Measurements from ENCODE around the gene PSEN2. TPM values are rescaled to one million over a fixed set of nuclear protein-coding genes. Genes with fewer than 3 reads are reported as not detected.

PSEN2 gene
- total RNA-seq, 2 experiments from 2014 or later, result 2.5 to 6.2 TPM

- Mint-ChIP-seq H3K9me3 (no peaks in the 10 kb centered on the region), H3K27me3 (peaks cover 9% of the 10 kb centered on the region), H3K4me1 (ENCODE audit: low read depth) (peaks cover 9% of the 10 kb centered on the region), H3K4me3 (no peak overlapping the region), H3K27ac (no peak overlapping the region), H3K36me3 (ENCODE audit: low read depth) (no peaks in the 10 kb centered on the region)
- no peak for DNase-seq
- CTCF ChIA-PET, result no interaction called here
- ATAC-seq, result no peak
- TF ChIP-seq CTCF (IDR thresholded peaks at IDR 0.05), result no peak
- intact Hi-C loops (cut with micrococcal nuclease), result no loop called here
- POLR2A ChIA-PET, result interaction anchor here (1.3 to 1.9 kb wide), 2 partner anchors 8 to 63 kb away, joined by 4 to 8 read pairs; no protein-coding TSS in a partner anchor
Measured at GRCh38 chr1:226875641-226876295, 5.4 kb downstream of the PSEN2 start.

GRCh38 chr1:226877669-226878068 is 7.3 kb downstream of the PSEN2 start:
- Mint-ChIP-seq H3K4me3 (no peak overlapping the region), H3K27me3 (no peaks in the 10 kb centered on the region), H3K9me3 (no peaks in the 10 kb centered on the region), H3K36me3 (ENCODE audit: low read depth) (peaks cover 2% of the 10 kb centered on the region), H3K27ac (no peak overlapping the region), H3K4me1 (ENCODE audit: low read depth) (peaks cover 16% of the 10 kb centered on the region)
- intact Hi-C loops (cut with micrococcal nuclease), result no loop called here
- no peak for TF ChIP-seq CTCF (IDR thresholded peaks at IDR 0.05)
- no peak for DNase-seq
- CTCF ChIA-PET, result no interaction called here
- POLR2A ChIA-PET, result interaction anchor here (0.6 kb wide), 1 partner anchor 1447 kb away, joined by 3 read pairs; no protein-coding TSS in a partner anchor
- ATAC-seq, result no peak

GRCh38 chr1:226880372-226881287 is 10.2 kb downstream of the PSEN2 start:
- POLR2A ChIA-PET, result interaction anchor here (1.2 to 2.4 kb wide), 2 partner anchors 9 to 59 kb away, joined by 3 to 9 read pairs; partner anchors contain the start of gene COQ8A
- Mint-ChIP-seq H3K4me3 (no peak overlapping the region), H3K36me3 (ENCODE audit: low read depth) (peaks cover 3% of the 10 kb centered on the region), H3K4me1 (ENCODE audit: low read depth) (peaks cover 44% of the 10 kb centered on the region), H3K27me3 (no peaks in the 10 kb centered on the region), H3K9me3 (no peaks in the 10 kb centered on the region), H3K27ac (peak overlapping the region; percentile 89)
- DNase-seq (no peak), ATAC-seq (no peak)
- no peak for TF ChIP-seq CTCF (IDR thresholded peaks at IDR 0.05)
- intact Hi-C loops (cut with micrococcal nuclease), result no loop called here
- CTCF ChIA-PET, result no interaction called here

GRCh38 chr1:226881515-226882185 is 11.2 kb downstream of the PSEN2 start:
- Mint-ChIP-seq H3K27ac (peak overlapping the region; percentile 89), H3K9me3 (no peaks in the 10 kb centered on the region), H3K4me3 (peak overlapping the region; percentile 65), H3K27me3 (no peaks in the 10 kb centered on the region), H3K36me3 (ENCODE audit: low read depth) (peaks cover 3% of the 10 kb centered on the region), H3K4me1 (ENCODE audit: low read depth) (peaks cover 48% of the 10 kb centered on the region)
- ChIA-PET POLR2A (interaction anchor here (1.2 to 2.4 kb wide), 4 partner anchors 10 to 58 kb away, joined by 3 to 9 read pairs (median 5); partner anchors contain the start of gene COQ8A), CTCF (interaction anchor here (1.4 to 3.1 kb wide), 4 partner anchors 31 to 255 kb away, joined by 5 to 14 read pairs (median 8); no protein-coding TSS in a partner anchor)
- intact Hi-C loops (cut with micrococcal nuclease), result no loop called here
- TF ChIP-seq CTCF (IDR thresholded peaks at IDR 0.05), result no peak
- ATAC-seq, result no peak
- peak; percentile 19 for DNase-seq

Data from activated CD8-positive, alpha-beta T cell treated with anti-CD3 and anti-CD28 coated beads for 36 hours (primary cell).